Measurements from ENCODE around the gene TMEM14A. TPM values are rescaled to one million over a fixed set of nuclear protein-coding genes. Genes with fewer than 3 reads are reported as not detected.

The TMEM14A gene
- total and polyA plus RNA-seq, 8 donors, result 10.7 to 29.9 (median 23.2) TPM; not detected in 1

DNA sequence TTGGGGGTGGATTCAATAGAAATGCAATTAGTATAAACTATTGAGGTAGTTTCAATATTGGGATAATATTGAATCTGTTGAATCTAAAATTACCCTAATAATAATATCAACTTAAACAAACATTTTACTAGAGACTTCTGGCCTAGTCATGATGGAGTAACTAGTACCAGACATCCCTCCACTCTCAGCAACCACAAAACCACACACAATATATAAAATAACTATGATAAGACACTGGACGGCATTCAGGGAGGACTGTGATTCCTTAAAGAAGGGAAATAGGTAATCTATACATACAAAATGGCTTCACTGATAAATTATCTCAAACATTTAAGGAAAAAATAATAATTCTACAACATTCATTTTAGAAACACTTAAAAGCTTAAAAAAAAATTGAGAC, 38.9 kb upstream of the TMEM14A start:
- no peaks in the 10 kb centered on the region for H3K36me3 ChIP-seq
- H3K4me1 ChIP-seq, result no peaks in the 10 kb centered on the region
- 44 to 81% (median 53%) methylated on average over 1 of the region's 1 CpG for WGBS, 5 donors
- TF ChIP-seq, protein P1, sequence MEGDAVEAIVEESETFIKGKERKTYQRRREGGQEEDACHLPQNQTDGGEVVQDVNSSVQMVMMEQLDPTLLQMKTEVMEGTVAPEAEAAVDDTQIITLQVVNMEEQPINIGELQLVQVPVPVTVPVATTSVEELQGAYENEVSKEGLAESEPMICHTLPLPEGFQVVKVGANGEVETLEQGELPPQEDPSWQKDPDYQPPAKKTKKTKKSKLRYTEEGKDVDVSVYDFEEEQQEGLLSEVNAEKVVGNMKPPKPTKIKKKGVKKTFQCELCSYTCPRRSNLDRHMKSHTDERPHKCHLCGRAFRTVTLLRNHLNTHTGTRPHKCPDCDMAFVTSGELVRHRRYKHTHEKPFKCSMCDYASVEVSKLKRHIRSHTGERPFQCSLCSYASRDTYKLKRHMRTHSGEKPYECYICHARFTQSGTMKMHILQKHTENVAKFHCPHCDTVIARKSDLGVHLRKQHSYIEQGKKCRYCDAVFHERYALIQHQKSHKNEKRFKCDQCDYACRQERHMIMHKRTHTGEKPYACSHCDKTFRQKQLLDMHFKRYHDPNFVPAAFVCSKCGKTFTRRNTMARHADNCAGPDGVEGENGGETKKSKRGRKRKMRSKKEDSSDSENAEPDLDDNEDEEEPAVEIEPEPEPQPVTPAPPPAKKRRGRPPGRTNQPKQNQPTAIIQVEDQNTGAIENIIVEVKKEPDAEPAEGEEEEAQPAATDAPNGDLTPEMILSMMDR (IDR thresholded peaks at IDR 0.05), result no peak
- no peak for TF ChIP-seq POLR2A (IDR thresholded peaks at IDR 0.05)
- TF ChIP-seq POLR2AphosphoS5 (IDR thresholded peaks at IDR 0.05), result no peak
- no peak for TF ChIP-seq EP300 (IDR thresholded peaks at IDR 0.05)
- no peak overlapping the region for H3K4me3 ChIP-seq
- H3K27ac ChIP-seq, result no peak overlapping the region
- H3K9me3 ChIP-seq, result no peaks in the 10 kb centered on the region
- intact Hi-C loops (cut with DNase I; ENCODE audit: low total_unique reads), result no loop called here
- DNase-seq, result no peak
- H3K27me3 ChIP-seq, result no peaks in the 10 kb centered on the region

DNA sequence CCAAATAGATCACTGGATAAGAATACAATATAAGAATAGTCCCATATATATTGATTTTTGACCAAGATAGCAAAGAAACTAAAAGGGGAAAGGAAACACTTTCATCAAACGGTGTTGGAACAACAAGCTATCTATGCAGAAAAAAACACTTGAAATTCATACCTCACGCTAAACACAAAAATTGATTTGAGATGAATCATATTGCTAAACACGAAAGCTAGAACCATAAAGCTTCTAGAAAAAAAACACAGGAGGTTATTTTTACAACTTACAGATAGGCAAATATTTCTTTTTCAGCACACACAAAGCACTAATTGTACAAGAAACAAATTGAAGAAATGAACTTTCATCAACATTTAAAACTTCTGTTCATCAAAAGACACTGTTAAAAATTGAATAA, 36.7 kb upstream of the TMEM14A start:
- 56 to 68% (median 64%) methylated on average over 3 of the region's 3 CpGs for WGBS, 5 donors
- intact Hi-C loops (cut with DNase I; ENCODE audit: low total_unique reads), result no loop called here
- TF ChIP-seq POLR2AphosphoS5 (IDR thresholded peaks at IDR 0.05) (no peak), EP300 (IDR thresholded peaks at IDR 0.05) (no peak), POLR2A (IDR thresholded peaks at IDR 0.05) (no peak)
- TF ChIP-seq, protein P1 (IDR thresholded peaks at IDR 0.05), result no peak
- no peak for DNase-seq
- H3K4me1 ChIP-seq, result no peaks in the 10 kb centered on the region
- no peak overlapping the region for H3K4me3 ChIP-seq
- H3K36me3 ChIP-seq, result no peaks in the 10 kb centered on the region
- no peak overlapping the region for H3K27ac ChIP-seq
- no peaks in the 10 kb centered on the region for H3K9me3 ChIP-seq
- no peaks in the 10 kb centered on the region for H3K27me3 ChIP-seq

DNA sequence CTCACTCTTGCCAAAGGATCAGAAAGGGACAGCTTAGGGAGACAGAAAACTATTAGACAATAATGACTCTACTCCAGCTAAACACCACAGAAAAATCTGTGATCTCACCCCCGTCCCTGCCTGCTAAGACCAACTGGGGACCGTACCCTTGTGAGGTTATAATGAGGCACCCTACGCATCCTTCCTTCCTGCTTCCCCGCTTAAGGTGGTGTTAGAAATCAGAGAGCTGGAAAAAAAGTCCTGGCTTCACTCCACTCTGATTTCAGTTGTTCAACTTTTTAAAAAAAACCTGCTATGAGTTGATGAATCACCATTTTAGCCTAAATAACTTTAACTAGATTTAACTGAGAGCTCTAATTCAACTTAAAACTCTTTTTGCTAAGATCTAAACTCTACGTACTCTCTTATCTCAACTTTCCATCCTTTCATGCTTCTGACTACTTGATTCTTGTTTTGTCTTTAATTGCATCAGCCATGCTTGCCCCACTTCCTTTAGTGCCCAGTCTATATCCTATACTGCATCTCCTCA, 35.8 kb upstream of the TMEM14A start:
- whole genome bisulfite sequencing, 5 donors, result 55 to 74% (median 60%) methylated on average over 5 of the region's 5 CpGs
- no peaks in the 10 kb centered on the region for H3K9me3 ChIP-seq
- TF ChIP-seq EP300 (IDR thresholded peaks at IDR 0.05), result no peak
- TF ChIP-seq, protein P1 (IDR thresholded peaks at IDR 0.05), result no peak
- TF ChIP-seq POLR2AphosphoS5 (IDR thresholded peaks at IDR 0.05), result no peak
- no peak for TF ChIP-seq POLR2A (IDR thresholded peaks at IDR 0.05)
- H3K4me1 ChIP-seq, result peaks cover 0 to 4% (median 1%) of the 10 kb centered on the region in 4 donors
- H3K36me3 ChIP-seq, result no peaks in the 10 kb centered on the region
- intact Hi-C loops (cut with DNase I; ENCODE audit: low total_unique reads), result no loop called here
- no peaks in the 10 kb centered on the region for H3K27me3 ChIP-seq
- no peak overlapping the region for H3K27ac ChIP-seq
- H3K4me3 ChIP-seq, result no peak overlapping the region
- no peak for DNase-seq

- intact Hi-C loops (cut with DNase I; ENCODE audit: low total_unique reads), result no loop called here
- 36 to 63% (median 43%) methylated on average over 2 of the region's 2 CpGs for WGBS, 5 donors
- DNase-seq, result no peak
- H3K4me3 ChIP-seq, result no peak overlapping the region
- no peaks in the 10 kb centered on the region for H3K27me3 ChIP-seq
- no peaks in the 10 kb centered on the region for H3K9me3 ChIP-seq
- no peak for TF ChIP-seq POLR2AphosphoS5 (IDR thresholded peaks at IDR 0.05)
- TF ChIP-seq, protein P1 (IDR thresholded peaks at IDR 0.05), result no peak
- no peak for TF ChIP-seq EP300 (IDR thresholded peaks at IDR 0.05)
- TF ChIP-seq POLR2A (IDR thresholded peaks at IDR 0.05), result no peak
- peaks cover 0 to 17% (median 6%) of the 10 kb centered on the region in 4 donors for H3K4me1 ChIP-seq
- H3K36me3 ChIP-seq, result no peaks in the 10 kb centered on the region
- H3K27ac ChIP-seq, result no peak overlapping the region
Observed at GRCh38 chr6:52636830-52637229, 34.1 kb upstream of the TMEM14A start.
